Measurements from ENCODE around the gene TUBG2. TPM values are rescaled to one million over a fixed set of nuclear protein-coding genes. Genes with fewer than 3 reads are reported as not detected.
A peak's percentile ranks its signal among the peaks of the same experiment; 100 is the strongest.

TUBG2 gene
- total and polyA plus RNA-seq, 2 donors, result 17.3 to 38.4 TPM

DNA sequence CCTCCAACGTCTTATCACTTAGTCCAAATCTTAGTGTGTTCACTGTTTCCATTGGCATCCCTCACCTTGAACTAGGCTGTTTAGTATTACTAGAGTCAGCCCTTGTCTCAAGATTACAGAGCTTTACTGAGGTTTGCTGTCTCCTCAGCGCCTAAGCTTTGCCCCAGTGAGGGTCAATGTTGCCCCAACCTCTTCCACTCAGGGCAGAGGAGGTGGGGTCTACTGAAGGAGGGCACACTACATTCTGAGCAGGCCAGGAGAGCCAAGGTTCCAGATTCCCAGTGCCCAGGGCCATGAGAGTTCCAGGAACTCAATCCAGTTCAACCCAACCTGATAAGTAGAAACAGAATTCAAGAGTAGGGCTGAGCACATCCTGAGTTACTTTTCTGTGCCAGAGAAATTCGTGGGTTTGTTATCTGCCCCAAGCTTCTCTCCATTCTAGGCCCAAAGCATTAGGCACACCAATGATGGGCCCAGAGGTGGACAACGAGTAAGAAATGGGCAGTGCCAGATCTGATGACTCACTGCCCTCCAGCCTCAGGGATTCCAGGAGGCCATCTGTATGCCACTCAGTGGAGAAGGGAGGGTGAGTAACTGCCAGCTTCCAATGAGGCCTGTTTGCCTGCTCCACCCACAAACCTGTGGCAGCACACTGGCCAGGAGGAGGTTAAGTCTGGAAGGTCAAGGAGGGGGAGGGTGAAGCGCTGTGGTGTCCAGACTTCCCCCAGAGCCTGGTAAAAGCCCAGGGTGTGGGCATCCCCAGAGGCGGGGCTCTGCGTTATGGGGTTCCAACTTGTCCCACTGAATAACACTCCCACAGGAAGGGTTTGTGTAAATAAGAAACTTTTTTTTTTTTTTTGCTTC lies 8.2 kb downstream of the TUBG2 start:
- Histone ChIP-seq H3K27ac (ENCODE audit: low read depth) (peak overlapping the region; percentile 55), H3K4me3 (ENCODE audit: low read depth, low read length) (no peak overlapping the region), H3K4me1 (ENCODE audit: insufficient read depth) (peaks cover 1% of the 10 kb centered on the region), H3K36me3 (ENCODE audit: insufficient read depth) (peaks cover 3% of the 10 kb centered on the region)
- DNase-seq (ENCODE audit: extremely low spot score), result no peak
- WGBS, result 33% methylated on average over 7 of the region's 7 CpGs

DNA sequence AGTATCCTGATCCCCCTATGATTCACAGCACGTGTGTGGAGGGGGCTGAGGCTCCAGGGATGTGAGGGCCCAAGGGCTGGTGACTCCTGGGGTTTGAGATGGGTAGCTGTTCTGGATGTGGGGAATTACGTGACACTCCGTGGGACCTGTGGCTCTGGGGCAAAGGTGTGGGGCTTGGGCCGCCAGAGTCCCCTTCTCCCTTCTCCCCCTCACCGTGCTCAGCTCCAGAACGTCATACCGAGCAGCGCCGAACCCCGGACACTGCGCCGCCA lies 10.6 kb downstream of the TUBG2 start:
- Histone ChIP-seq H3K36me3 (ENCODE audit: insufficient read depth) (peaks cover 3% of the 10 kb centered on the region), H3K27ac (ENCODE audit: low read depth) (no peak overlapping the region), H3K4me1 (ENCODE audit: insufficient read depth) (peaks cover 1% of the 10 kb centered on the region), H3K4me3 (ENCODE audit: low read depth, low read length) (no peak overlapping the region)
- no peak for DNase-seq (ENCODE audit: extremely low spot score)
- WGBS, result 73% methylated on average over 12 of the region's 12 CpGs

DNA sequence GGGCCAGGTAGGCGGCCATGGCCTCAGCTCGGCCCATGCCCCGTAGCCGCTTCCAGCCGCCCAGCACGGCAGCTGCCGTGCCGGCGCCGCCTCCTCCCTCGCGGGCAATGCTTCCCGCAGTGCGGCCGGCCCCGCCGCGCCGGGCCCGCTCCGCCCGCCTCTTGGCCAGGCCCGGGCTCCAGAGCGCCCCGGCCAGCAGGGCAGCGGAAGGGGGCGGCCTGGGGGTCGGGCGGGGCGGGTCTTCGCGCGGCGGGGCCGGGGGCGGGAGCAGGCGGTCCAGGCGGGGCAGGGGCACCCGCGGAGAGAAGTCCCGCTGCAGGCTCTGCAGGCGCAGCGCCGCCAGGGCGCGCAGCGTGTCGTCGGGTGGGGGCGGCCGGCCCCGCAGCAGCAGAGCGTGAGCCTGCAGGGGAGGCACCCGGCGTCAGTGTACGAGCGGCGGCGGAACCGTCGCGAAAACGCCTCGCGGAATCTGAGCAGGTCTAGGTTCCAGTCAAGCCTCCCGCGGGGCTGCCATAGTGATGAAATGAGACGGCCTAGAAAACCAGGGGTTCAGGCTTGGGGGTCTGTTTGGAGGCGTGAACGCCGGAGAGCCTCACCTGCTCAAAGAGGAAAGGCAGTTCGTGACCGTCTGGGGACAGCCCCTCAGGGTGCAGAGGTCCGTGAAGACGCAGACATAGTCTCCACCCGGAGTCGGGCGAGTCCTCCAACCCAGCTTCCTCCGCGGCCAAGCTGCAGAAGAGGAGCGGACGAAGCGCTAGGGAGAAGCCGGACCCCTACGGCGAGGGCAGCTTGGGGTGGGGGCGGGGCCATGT lies 11.1 kb downstream of the TUBG2 start:
- no peak overlapping the region for H3K4me3 ChIP-seq (ENCODE audit: low read depth, low read length)
- H3K27ac ChIP-seq (ENCODE audit: low read depth), result peak overlapping the region; percentile 33
- WGBS, result 55% methylated on average over 87 of the region's 87 CpGs
- peaks cover 1% of the 10 kb centered on the region for H3K4me1 ChIP-seq (ENCODE audit: insufficient read depth)
- peaks cover 3% of the 10 kb centered on the region for H3K36me3 ChIP-seq (ENCODE audit: insufficient read depth)
- no peak for DNase-seq (ENCODE audit: extremely low spot score)

DNA sequence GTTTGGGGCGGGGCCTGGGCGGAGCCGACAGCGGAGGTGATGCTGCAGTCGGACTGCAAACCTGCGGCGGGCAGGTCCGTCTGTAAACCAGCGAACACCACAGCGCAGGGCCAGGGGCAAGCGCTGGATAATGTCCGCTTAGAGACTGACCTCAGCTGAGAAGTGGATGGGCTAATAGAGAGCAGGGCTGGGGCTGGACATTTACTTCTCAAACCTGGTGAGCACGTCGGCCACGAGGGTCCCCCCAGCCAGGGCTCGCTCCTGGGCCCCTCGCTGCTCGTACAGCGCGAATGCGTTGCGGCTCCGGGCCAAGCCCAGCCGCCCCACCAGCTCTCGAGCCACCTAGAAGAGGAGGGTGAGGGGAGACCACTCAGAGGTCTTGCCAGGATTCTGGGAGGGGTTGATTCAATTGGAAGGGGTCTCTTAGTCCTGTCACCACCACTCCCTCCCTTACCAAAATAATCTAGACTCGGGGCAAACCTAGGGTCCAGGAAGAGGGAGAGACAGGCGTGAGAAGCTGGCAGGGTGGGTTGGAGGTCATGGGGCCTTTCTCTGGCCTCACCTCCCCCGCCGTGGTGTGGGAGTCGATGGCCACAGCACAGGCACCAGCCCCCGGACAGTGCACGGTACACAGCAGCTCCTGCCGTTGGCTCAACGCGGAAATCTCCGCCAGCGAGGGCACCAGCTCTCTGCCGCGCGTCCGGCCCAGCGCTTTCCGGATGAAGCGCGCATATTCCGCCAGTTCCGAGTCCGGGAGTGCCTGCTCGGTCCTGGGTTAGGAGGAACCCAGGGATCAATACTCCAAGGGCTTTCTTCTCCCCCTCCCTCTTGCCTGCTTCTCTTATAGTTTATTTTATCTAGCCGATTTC lies 11.9 kb downstream of the TUBG2 start:
- DNase-seq (ENCODE audit: extremely low spot score), result no peak
- no peak overlapping the region for H3K27ac ChIP-seq (ENCODE audit: low read depth)
- peaks cover 3% of the 10 kb centered on the region for H3K36me3 ChIP-seq (ENCODE audit: insufficient read depth)
- WGBS, result 79% methylated on average over 50 of the region's 50 CpGs
- H3K4me1 ChIP-seq (ENCODE audit: insufficient read depth), result peaks cover 1% of the 10 kb centered on the region
- H3K4me3 ChIP-seq (ENCODE audit: low read depth, low read length), result no peak overlapping the region

DNA sequence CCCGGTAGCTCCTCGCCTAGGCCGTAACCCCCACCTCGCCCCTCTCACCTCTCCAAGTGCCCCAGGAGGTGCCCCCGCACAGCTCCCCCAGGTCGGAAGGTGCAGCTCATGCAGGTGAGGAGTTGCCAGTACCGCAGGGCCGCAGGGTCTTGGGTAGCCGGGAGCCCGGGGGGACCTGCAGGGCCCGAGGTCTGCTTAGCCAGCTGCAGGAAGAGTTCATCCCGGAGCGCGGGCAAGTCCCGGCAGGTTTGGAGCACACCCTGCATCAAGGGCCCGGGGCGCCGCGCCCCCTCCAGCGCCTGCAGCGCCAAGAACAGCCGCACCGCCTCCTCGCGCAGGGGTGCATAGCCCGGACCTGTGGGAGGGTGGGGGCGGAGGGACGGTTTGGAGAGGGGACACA lies 13.0 kb downstream of the TUBG2 start:
- Histone ChIP-seq H3K4me1 (ENCODE audit: insufficient read depth) (peaks cover 1% of the 10 kb centered on the region), H3K27ac (ENCODE audit: low read depth) (no peak overlapping the region), H3K36me3 (ENCODE audit: insufficient read depth) (peaks cover 3% of the 10 kb centered on the region), H3K4me3 (ENCODE audit: low read depth, low read length) (no peak overlapping the region)
- no peak for DNase-seq (ENCODE audit: extremely low spot score)
- WGBS, result 75% methylated on average over 28 of the region's 28 CpGs

DNA sequence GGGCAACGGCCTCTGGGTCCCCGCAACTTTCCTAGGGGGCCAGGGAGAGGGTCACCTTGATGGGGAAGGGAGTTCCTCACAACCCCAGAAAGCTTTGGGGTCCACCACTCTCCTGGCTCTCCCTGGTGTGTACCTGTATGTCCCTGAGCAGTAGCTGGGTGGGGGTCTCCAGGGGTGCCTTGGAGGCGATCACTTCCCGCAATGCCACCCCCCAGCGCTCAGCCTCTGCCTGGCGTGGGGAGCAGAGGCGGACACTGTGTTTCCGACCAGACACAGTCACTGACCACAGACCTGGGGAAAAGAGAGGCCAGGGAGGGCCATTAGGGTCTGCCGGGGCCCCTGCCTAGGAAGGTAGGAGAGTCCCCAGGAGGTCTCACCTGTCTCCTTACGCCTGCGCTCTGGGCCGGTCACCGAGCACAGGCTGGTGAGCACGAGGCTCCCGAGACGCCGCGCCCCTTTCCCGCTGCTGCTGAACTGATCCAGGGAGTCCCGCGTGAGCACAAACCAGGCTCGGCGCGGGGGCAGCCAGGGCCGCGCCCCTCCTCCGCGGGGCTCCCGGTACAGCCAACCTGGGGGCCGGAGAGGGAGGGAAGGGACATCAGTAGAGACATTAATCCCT lies 14.3 kb downstream of the TUBG2 start:
- H3K4me3 ChIP-seq (ENCODE audit: low read depth, low read length), result peak overlapping the region; percentile 89
- H3K27ac ChIP-seq (ENCODE audit: low read depth), result peak overlapping the region; percentile 12
- H3K36me3 ChIP-seq (ENCODE audit: insufficient read depth), result peaks cover 3% of the 10 kb centered on the region
- DNase-seq (ENCODE audit: extremely low spot score), result no peak
- peaks cover 1% of the 10 kb centered on the region for H3K4me1 ChIP-seq (ENCODE audit: insufficient read depth)
- 44% methylated on average over 30 of the region's 30 CpGs for WGBS

DNA sequence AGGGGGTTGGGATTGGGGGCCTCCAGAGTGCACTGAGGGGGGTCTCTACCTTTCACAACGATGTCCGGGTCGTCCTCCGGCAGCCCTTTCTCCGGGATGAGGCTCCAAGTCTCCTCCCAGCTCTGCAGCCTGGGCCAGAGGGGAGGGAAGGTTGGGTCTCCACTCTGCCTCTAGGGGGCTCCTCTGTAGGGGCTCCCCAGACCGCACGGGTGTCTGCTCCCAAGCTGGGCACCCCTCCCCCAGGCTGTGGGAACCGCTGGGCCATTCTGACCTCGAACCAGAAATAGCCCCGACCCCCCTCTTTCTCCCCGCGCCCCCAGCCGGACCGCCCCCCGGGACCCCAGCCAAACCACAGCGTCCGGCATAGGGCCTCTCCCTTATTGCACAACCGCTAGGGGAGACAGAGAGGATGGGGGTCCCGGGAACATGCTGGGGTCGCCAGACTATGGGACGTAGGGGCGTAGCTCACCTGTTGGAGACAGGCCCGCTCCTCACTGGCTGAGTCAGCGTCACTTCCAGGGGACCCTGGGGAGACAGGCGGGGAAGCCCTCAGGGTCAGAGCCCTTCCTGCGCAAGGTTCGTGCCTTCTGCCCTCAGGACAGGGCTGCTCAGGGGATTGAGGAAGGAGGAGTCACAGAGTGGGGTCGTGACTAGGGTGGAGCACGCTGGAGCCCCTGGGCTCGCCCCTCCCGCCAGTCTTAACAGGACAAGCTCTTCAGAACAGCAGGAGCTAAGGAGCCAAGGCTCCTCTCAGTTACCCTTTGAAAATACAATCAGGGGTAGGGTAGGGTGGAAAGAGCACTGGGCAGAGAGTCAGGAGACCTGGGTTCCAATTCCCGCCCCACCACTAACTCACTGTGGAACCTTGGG lies 15.0 kb downstream of the TUBG2 start:
- no peak for DNase-seq (ENCODE audit: extremely low spot score)
- H3K36me3 ChIP-seq (ENCODE audit: insufficient read depth), result peaks cover 3% of the 10 kb centered on the region
- WGBS, result 17% methylated on average over 32 of the region's 32 CpGs
- peak overlapping the region; percentile 59 for H3K27ac ChIP-seq (ENCODE audit: low read depth)
- H3K4me1 ChIP-seq (ENCODE audit: insufficient read depth), result peaks cover 1% of the 10 kb centered on the region
- peak overlapping the region; percentile 89 for H3K4me3 ChIP-seq (ENCODE audit: low read depth, low read length)

DNA sequence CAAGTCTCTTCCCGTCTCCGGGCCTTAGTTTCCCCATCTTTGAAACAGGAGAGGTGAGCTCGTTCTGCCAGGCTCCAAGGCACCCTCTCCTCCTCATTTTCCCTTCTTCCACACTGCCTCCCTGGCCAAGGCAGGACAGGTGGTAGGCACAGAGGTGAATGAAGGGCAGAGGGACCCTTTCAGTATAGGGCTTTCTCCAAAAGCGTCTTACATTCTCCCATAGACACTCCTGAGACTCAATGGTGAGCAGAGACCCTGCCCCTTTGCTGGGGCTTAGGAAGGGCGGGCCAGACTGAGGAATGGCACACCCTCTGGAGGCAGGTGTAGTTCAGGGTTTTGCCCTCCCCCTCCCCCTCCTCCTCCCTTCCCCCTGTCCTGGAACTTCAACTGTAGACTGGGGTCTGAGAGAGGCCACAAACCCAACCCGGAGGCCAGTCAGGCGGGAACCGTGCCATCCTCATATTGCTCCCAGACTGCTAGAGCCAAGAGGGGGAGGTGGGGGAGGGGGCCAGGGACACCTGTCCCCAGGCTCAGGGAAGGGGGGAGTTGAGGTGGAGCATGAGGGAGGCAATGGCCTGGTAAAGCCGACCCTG lies 15.8 kb downstream of the TUBG2 start:
- DNase-seq (ENCODE audit: extremely low spot score), result no peak
- Histone ChIP-seq H3K27ac (ENCODE audit: low read depth) (peak overlapping the region; percentile 81), H3K4me3 (ENCODE audit: low read depth, low read length) (peak overlapping the region; percentile 89), H3K4me1 (ENCODE audit: insufficient read depth) (no peaks in the 10 kb centered on the region), H3K36me3 (ENCODE audit: insufficient read depth) (peaks cover 3% of the 10 kb centered on the region)
- 24% methylated on average over 9 of the region's 9 CpGs for WGBS

DNA sequence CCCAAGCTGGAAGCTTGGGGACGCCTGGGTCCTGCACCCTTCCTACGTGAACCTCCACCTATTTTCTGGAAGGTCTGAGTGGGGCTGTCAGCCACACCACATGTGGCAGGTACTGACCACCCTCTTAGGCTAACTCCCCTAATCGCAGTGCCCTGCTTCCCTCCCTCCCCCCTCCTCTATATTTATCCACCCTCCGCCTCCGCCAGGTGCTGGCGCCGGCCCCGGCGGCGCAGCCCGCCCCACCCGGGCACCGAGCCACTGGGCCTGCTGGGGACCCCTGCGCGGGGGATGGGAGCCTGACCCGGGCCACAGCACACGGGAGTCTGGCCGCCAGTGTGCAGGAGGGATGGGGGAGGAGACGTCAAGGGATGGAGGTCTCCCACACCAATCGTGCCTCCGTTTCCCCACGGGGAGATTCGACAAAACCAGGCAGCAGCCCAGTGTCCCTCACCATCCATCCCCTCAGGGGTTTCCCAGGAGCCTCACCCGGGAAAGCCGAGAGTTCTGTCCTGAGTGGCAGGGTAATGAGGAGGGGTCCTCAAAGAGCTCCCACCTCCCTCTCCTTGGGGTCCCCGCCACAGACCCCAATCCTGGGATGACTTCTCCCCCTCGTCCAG lies 16.4 kb downstream of the TUBG2 start:
- H3K36me3 ChIP-seq (ENCODE audit: insufficient read depth), result peaks cover 3% of the 10 kb centered on the region
- no peaks in the 10 kb centered on the region for H3K4me1 ChIP-seq (ENCODE audit: insufficient read depth)
- peak overlapping the region; percentile 81 for H3K27ac ChIP-seq (ENCODE audit: low read depth)
- H3K4me3 ChIP-seq (ENCODE audit: low read depth, low read length), result peak overlapping the region; percentile 89
- no peak for DNase-seq (ENCODE audit: extremely low spot score)
- 2% methylated on average over 27 of the region's 27 CpGs for WGBS

DNA sequence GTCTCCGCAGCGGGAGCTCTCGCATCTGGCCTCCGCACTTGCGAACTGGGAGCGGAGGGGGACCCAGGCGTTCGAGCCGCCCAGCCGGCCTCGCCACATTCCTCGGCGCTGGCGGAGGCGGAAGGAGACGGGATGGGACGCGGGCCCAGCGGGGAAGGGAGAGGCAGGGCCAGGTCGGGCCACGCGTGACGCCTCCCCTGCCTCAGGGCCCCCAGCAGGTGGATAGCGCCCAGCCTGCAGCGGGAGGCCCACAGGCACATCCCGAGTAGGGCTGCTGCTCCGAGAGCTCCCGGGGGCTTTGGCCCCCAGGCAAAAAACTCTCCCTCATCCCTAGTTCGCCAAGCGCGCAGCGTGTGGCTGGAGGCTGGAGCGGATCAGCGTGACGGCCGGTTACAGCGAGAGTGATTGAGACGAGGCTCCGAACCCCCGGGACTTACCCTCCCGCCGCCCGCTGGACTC lies 16.9 kb downstream of the TUBG2 start:
- H3K27ac ChIP-seq (ENCODE audit: low read depth), result peak overlapping the region; percentile 97
- WGBS, result under 1% methylated on average over 43 of the region's 43 CpGs
- no peaks in the 10 kb centered on the region for H3K4me1 ChIP-seq (ENCODE audit: insufficient read depth)
- DNase-seq (ENCODE audit: extremely low spot score), result no peak
- peak overlapping the region; percentile 89 for H3K4me3 ChIP-seq (ENCODE audit: low read depth, low read length)
- no peaks in the 10 kb centered on the region for H3K36me3 ChIP-seq (ENCODE audit: insufficient read depth)

DNA sequence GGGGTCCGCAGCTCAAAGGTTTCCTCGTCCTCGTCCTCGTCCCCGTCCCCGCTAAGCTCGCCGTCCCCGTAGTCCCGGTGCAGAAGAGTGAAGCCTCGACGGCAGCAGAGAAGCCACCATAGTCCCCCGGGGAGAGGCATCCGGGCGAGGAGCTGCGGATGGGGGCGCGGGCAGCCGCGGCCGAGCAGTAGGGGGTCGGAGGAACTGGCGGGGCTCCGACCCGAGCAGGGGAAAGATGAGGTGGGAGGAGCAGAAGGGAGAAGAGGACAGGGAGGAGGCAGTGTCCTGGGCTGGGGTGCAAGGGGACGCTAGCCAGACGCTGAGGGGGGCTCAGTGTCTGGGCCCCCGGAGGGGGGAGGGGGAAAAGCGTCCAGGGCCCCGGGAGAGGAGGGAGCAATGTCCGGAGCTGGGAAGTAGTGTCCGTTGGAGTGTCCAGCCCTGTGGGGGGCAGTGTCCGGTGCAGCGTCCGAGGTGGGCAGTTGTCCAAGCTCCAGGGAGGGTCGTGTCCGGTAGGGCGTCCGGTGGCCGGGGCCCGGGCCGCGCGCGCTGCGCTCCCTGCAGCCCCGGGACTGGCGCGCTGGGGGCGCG lies 17.4 kb downstream of the TUBG2 start, which contains the start of gene PLEKHH3:
PLEKHH3 (minus strand) TSS at position 571 of the 588 bp plus-strand sequence; CDS start at position 140, 431 bp downstream.
- Histone ChIP-seq H3K4me1 (ENCODE audit: insufficient read depth) (no peaks in the 10 kb centered on the region), H3K4me3 (ENCODE audit: low read depth, low read length) (peak within 1 kb of the TSS; percentile 89), H3K36me3 (ENCODE audit: insufficient read depth) (no peaks in the 10 kb centered on the region), H3K27ac (ENCODE audit: low read depth) (peak within 1 kb of the TSS; percentile 97)
- DNase-seq (ENCODE audit: extremely low spot score), result no peak
- WGBS, result under 1% methylated on average over 51 of the region's 51 CpGs
